ENCODE measurements around the gene LRRC72.

DNA sequence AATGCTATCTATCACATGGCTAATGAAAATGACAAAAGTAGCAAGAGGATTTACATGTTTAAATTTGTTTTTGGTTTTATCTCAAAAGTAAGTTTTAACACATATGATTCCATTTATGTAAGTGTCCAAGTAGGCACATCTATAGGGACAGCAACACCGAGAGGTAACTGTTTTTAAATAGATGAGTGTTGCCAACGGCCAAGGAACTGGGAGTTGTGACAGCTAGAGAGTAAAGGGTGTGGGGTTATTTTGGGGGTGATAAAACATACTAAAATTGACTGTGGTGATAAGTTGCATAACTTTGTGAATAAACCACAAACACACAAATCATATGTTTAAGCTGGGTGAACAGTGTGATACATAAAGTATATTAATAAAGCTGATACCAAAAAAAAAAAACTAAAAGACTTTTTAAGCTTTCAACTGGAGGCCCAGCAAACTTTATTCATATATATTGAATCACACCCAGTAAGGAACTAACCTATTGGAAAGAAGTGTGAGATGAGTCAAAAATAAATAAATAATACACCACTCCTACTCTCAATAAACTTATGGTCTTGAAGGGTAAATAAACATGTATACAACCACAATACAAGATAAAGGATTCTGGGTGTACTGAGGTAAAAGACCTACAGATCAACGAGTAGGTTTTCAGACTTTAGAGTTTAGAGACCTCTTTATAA is 33.0 kb downstream of the LRRC72 start:
- TF ChIP-seq, protein P1, sequence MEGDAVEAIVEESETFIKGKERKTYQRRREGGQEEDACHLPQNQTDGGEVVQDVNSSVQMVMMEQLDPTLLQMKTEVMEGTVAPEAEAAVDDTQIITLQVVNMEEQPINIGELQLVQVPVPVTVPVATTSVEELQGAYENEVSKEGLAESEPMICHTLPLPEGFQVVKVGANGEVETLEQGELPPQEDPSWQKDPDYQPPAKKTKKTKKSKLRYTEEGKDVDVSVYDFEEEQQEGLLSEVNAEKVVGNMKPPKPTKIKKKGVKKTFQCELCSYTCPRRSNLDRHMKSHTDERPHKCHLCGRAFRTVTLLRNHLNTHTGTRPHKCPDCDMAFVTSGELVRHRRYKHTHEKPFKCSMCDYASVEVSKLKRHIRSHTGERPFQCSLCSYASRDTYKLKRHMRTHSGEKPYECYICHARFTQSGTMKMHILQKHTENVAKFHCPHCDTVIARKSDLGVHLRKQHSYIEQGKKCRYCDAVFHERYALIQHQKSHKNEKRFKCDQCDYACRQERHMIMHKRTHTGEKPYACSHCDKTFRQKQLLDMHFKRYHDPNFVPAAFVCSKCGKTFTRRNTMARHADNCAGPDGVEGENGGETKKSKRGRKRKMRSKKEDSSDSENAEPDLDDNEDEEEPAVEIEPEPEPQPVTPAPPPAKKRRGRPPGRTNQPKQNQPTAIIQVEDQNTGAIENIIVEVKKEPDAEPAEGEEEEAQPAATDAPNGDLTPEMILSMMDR (conservative IDR thresholded peaks at IDR 0.05; ENCODE audit: low read depth, low read length): no peak
- TF ChIP-seq EZH2 (IDR thresholded peaks at IDR 0.05; ENCODE audit: low read length, unreplicated experiment) (no peak), EZH2phosphoT487 (IDR thresholded peaks at IDR 0.05; ENCODE audit: borderline replicate concordance, low read length) (no peak)

All from PC-3 (cell line).